SU-DHL-6 (cell line): ENCODE results near the gene CLMN.

Experiments used
- H2AFZ ChIP-seq: fragments of 200-600 bp; sonication (generic); 2 replicates; pipeline ENCODE4 v1.6.1; 2014; ENCODE audit warnings: low read depth, mild to moderate bottlenecking, moderate library complexity, mixed read lengths, antibody characterized with exemption, low read length; ENCODE audit not compliant: severe bottlenecking
- H3F3A ChIP-seq: fragments of 200-600 bp; shearing (Covaris generic); 2 replicates; pipeline ENCODE4 v1.6.0; 2016; ENCODE audit warnings: antibody characterized with exemption, mild to moderate bottlenecking; ENCODE audit not compliant: insufficient read depth
- H3K27ac ChIP-seq: fragments of 200-600 bp; sonication (generic); 2 replicates; pipeline ENCODE4 v1.5.1; 2016; ENCODE audit warnings: low read depth, mild to moderate bottlenecking, low read length, moderate library complexity, mixed read lengths
- H3K27me3 ChIP-seq: fragments of 200-600 bp; sonication (generic), shearing (Covaris generic); 2 replicates; pipeline ENCODE4 v1.6.0; 2014; ENCODE audit warnings: mild to moderate bottlenecking, low read length
- H3K36me3 ChIP-seq: fragments of 200-600 bp; sonication (generic); 2 replicates; pipeline ENCODE4 v1.6.1; 2014; ENCODE audit warnings: mild to moderate bottlenecking, low read length, mixed read lengths
- H3K4me2 ChIP-seq: fragments of 300-600, 200-600 bp; shearing (Covaris generic), sonication (generic); 2 replicates; pipeline ENCODE4 v1.6.0; 2014; ENCODE audit warnings: low read length, low read depth, mild to moderate bottlenecking; ENCODE audit not compliant: poor library complexity, severe bottlenecking
- H3K4me3 ChIP-seq: fragments of 200-600 bp; sonication (generic); 2 replicates; pipeline ENCODE4 v1.5.1; 2014; ENCODE audit warnings: antibody characterized with exemption, low read length, mild to moderate bottlenecking, mixed read lengths; ENCODE audit not compliant: insufficient read depth, poor library complexity, severe bottlenecking
- H3K79me2 ChIP-seq: fragments of 200-600 bp; sonication (generic); 2 replicates; pipeline ENCODE4 v1.6.1; 2014; ENCODE audit warnings: mild to moderate bottlenecking, low read length, moderate library complexity; ENCODE audit not compliant: insufficient read depth
- H3K9ac ChIP-seq: fragments of 200-600 bp; sonication (generic); 2 replicates; pipeline ENCODE4 v1.7.0; 2014; ENCODE audit warnings: mild to moderate bottlenecking, low read length
- H3K9me2 ChIP-seq: fragments of 200-600 bp; sonication (generic); replicated peaks from 2 replicates; pipeline ENCODE4 v1.6.1; 2014; ENCODE audit warnings: low read length; ENCODE audit not compliant: insufficient read depth
- H3K9me3 ChIP-seq: fragments of 200-600 bp; sonication (generic); 2 replicates; pipeline ENCODE4 v1.6.1; 2014; ENCODE audit warnings: low read length, mixed read lengths; ENCODE audit not compliant: insufficient read depth
- H4K20me1 ChIP-seq: fragments of 200-600 bp; sonication (generic); 2 replicates; pipeline ENCODE4 v1.6.1; 2014; ENCODE audit warnings: low read depth, mild to moderate bottlenecking, antibody characterized with exemption, low read length, moderate library complexity, mixed read lengths
- EZH2phosphoT487 ChIP-seq: fragments of 200-600 bp; sonication (generic), shearing (Covaris generic); conservative IDR thresholded peaks from 2 replicates; pipeline ENCODE4 v1.6.1; 2018; ENCODE audit warnings: mild to moderate bottlenecking, antibody characterized with exemption, low read length, moderate library complexity, mixed read lengths
- TF ChIP-seq, protein P1 (sequence below): fragments of 200-600 bp; sonication (generic); IDR thresholded peaks from one replicate; pipeline ENCODE4 v1.5.1; 2017; ENCODE audit warnings: antibody characterized with exemption, mild to moderate bottlenecking, low read length, moderate library complexity; ENCODE audit not compliant: insufficient read depth, poor library complexity, severe bottlenecking

The CLMN gene

DNA sequence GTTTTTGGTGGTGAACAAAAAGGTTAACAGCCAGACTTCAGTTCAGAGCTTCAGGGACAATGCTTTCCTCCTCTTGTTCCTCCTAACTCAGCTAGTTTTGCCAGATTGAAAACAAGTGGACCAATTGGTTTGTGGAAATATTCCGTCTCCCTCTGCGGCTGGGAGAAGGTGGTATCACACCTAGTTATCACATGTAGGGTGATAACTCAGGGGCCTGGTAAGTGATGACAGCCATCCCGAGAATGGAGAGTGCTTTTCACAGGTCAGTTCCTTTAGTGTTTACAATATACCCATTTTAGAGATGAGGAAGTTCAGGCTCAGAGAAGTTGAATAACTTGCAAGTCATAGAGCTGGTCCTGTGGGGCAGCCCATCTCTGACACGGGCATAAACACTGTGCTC lies 101.7 kb downstream of the CLMN start:
- Histone ChIP-seq H3K9ac (no peak overlapping the region), H3K9me3 (no peaks in the 10 kb centered on the region), H3K4me3 (no peak overlapping the region)

DNA sequence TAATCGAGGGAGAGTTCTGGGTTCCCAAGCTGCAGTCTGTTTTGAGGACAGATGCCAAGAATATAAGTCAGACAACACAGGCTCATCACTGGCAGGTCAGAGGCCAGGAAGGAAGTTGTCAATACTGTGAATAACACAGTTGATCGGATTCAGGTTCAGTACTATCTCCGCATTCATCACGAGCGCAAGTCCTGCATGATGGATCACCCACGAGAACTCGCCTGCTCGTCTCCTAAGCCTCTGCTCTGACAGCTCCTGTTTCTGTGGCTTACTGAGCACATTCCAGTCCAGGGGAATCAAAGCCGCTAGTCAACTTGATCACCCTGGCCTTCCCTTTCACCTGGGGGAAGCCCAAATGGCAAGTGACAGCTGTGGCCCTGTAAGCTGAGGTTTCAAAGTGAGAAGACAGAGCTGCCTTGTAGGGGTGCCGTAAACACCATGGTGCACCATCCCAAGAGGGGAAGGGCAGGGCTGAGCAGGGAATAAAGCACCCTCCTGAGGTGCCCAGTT lies 102.3 kb downstream of the CLMN start:
- H3K27me3 ChIP-seq = no peaks in the 10 kb centered on the region
- H3K9ac ChIP-seq = no peak overlapping the region
- no peaks in the 10 kb centered on the region for H3K9me3 ChIP-seq
- no peaks in the 10 kb centered on the region for H3K36me3 ChIP-seq
- no peaks in the 10 kb centered on the region for H3F3A ChIP-seq
- no peaks in the 10 kb centered on the region for H3K79me2 ChIP-seq
- no peak overlapping the region for H3K4me2 ChIP-seq
- H3K27ac ChIP-seq = no peak overlapping the region
- no peaks in the 10 kb centered on the region for H3K9me2 ChIP-seq
- TF ChIP-seq EZH2phosphoT487 = no peak
- TF ChIP-seq, protein P1, sequence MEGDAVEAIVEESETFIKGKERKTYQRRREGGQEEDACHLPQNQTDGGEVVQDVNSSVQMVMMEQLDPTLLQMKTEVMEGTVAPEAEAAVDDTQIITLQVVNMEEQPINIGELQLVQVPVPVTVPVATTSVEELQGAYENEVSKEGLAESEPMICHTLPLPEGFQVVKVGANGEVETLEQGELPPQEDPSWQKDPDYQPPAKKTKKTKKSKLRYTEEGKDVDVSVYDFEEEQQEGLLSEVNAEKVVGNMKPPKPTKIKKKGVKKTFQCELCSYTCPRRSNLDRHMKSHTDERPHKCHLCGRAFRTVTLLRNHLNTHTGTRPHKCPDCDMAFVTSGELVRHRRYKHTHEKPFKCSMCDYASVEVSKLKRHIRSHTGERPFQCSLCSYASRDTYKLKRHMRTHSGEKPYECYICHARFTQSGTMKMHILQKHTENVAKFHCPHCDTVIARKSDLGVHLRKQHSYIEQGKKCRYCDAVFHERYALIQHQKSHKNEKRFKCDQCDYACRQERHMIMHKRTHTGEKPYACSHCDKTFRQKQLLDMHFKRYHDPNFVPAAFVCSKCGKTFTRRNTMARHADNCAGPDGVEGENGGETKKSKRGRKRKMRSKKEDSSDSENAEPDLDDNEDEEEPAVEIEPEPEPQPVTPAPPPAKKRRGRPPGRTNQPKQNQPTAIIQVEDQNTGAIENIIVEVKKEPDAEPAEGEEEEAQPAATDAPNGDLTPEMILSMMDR = no peak
- H3K4me3 ChIP-seq = no peak overlapping the region
- H2AFZ ChIP-seq = no peak overlapping the region
- no peaks in the 10 kb centered on the region for H4K20me1 ChIP-seq

More for the DNA sequence above, 101.7 kb downstream of the CLMN start:
- H3K27me3 ChIP-seq = no peaks in the 10 kb centered on the region
- no peak overlapping the region for H3K27ac ChIP-seq
- H2AFZ ChIP-seq = no peak overlapping the region
- H3K9me2 ChIP-seq = no peaks in the 10 kb centered on the region
- no peaks in the 10 kb centered on the region for H3K36me3 ChIP-seq
- H4K20me1 ChIP-seq = no peaks in the 10 kb centered on the region
- H3K4me2 ChIP-seq = no peak overlapping the region
- no peaks in the 10 kb centered on the region for H3K79me2 ChIP-seq
- TF ChIP-seq, protein P1 = no peak
- TF ChIP-seq EZH2phosphoT487 = no peak
- no peaks in the 10 kb centered on the region for H3F3A ChIP-seq

DNA sequence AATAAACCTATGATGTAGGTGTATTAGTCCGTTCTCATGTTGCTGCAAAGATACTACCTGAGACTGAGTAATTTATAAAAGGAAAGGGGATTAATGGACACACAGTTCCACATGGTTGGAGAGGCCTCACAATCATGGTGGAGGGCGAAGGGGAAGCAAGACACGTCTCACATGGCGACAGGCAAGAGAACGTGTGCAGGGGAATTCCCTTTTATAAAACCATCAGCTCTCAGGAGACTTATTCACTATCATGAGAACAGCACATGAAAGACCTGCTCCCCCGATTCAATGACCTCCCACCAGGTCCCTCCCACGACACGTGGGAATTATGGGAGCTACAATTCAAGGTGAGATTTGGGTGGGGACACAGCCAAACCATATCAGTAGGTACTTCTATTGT lies 103.7 kb downstream of the CLMN start:
- H3F3A ChIP-seq = no peaks in the 10 kb centered on the region
- TF ChIP-seq, protein P1 = no peak
- TF ChIP-seq EZH2phosphoT487 = no peak
- no peak overlapping the region for H3K9ac ChIP-seq
- H4K20me1 ChIP-seq = no peaks in the 10 kb centered on the region
- no peak overlapping the region for H3K4me2 ChIP-seq
- H3K9me2 ChIP-seq = no peaks in the 10 kb centered on the region
- H3K4me3 ChIP-seq = no peak overlapping the region
- no peak overlapping the region for H2AFZ ChIP-seq
- H3K27me3 ChIP-seq = no peaks in the 10 kb centered on the region
- no peaks in the 10 kb centered on the region for H3K36me3 ChIP-seq
- no peaks in the 10 kb centered on the region for H3K9me3 ChIP-seq
- no peak overlapping the region for H3K27ac ChIP-seq
- H3K79me2 ChIP-seq = no peaks in the 10 kb centered on the region
